GM13976 (cell line): ENCODE measurements around the gene MAP2K4.
A peak's percentile ranks its signal among the peaks of the same experiment; 100 is the strongest.
"Not testable (repeated sequence)": the region's sequence is repeated elsewhere in the genome, so short reads cannot be mapped to it uniquely, and the experiment has no call there.

Source experiments
- DNase-seq: peaks from one replicate; pipeline ENCODE4 v3.0.0; 2012; ENCODE audit warnings: low spot score
- CTCF ChIP-seq: IDR thresholded peaks from 2 replicates; pipeline ENCODE4 v1.5.1; 2012; ENCODE audit warnings: borderline replicate concordance, mild to moderate bottlenecking; ENCODE audit not compliant: insufficient read depth; ENCODE audit errors: extremely low read depth, missing control alignments, control extremely low read depth
- in situ Hi-C: fragments of 300-500 bp; cut with MboI; formaldehyde crosslinking; loops from one replicate; pipeline ENCODE4 v1.12.0; 2022; ENCODE audit warnings: low sequenced_read_pairs, mixed read lengths, inconsistent platforms; ENCODE audit not compliant: unreplicated experiment

MAP2K4 gene

DNA sequence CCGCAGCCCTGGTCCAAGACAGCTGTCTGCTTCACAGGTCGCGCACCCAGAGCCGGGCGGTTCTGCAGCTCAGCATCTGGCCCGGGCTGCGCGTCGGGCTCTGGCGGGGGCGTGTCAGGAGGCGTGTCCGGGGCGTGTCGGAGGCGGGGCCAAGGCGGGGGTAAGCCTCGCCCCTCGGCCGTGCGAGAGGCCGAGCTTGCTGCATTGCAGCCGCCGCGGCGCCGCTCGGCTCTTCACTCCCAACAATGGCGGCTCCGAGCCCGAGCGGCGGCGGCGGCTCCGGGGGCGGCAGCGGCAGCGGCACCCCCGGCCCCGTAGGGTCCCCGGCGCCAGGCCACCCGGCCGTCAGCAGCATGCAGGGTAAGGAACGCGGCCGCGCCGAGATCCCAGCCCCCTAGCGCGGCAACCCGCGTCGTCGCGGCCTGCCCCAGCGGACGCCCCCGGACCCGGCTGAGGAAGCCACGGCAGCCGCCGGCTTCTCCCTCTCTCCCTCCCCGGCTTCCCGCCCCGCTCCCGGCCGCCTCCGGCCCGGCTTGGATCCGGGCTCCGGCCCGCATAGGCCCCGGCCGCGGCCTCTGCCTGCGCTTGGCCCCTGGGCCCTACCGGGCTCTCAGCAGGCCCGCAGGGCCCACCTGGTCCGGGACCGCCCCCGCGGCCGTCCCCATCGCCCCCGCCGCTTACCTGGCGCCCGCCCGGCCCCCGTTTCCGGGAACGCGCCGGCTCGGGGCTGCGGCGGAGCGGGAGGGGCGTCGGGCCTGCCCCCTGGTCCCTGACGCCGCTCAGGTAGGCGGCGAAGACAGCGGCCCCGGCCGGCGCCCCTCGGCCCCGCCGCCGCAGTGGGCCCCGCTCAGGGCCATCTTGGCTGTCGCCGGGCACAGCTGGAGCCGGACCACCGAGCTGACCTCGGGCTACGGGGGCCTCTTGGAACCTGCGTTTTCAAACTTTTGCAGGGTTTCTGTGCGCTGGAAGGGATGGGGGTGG is at the start of gene MAP2K4:
MAP2K4 (plus strand) TSS at position 236 of the 981 bp plus-strand sequence; CDS start at position 246, 10 bp downstream.
- peak; percentile 97 for DNase-seq
- in situ Hi-C loops = no loop called here
- no peak for TF ChIP-seq CTCF

GRCh38 chr17:11972741-11973140 is 47.9 kb upstream of the MAP2K4 start:
- in situ Hi-C loops, DNase-seq: not testable (repeated sequence)

GRCh38 chr17:11979795-11980194 is 40.9 kb upstream of the MAP2K4 start:
- no peak for DNase-seq
- in situ Hi-C loops = loop anchor here (25.0 kb wide), 2 partner anchors 1033 to 1117 kb away; partner anchors contain the start of gene ELAC2

DNA sequence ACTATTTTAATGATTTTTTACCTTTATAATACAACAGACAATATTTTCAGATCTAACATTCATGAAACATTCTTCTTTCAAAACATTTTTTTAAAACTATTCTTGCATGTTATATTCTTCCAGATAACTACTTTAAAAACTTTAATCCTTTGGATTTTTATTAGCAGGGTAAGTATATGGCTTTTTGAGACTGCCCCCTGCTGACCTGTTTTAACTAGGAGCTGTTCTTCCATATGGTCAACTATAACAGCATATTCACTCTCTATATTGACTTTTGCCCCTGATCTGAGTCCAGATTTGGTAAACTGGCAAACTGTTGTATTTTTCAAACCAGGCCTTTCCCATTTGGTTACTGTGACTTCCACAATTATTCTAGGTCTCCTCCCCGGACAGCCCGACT is 39.9 kb upstream of the MAP2K4 start:
- in situ Hi-C loops = loop anchor here (25.0 kb wide), 2 partner anchors 1031 to 1119 kb away; partner anchors contain the start of gene ELAC2
- no peak for DNase-seq
- no peak for TF ChIP-seq CTCF

More at GRCh38 chr17:11979795-11980194, 40.9 kb upstream of the MAP2K4 start:
- no peak for TF ChIP-seq CTCF

DNA sequence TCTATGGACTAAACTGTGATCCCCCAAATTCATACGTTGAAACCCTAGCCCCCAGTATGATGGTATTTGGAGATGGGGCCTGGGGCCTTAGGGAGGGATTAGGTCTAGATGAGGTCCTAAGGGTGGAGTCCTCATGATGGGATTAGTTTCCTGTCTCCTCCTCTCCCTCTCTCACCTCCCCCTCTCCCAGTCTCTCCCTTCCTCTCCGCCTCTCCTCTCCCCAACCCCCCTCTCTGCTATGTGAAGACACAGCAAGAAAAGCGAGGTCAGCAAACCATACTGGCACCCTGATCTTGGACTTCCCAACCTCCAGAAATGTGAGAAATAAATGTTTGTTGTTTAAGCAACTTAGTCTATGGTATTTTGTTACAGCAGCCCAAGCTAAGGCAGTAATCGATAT is 38.8 kb upstream of the MAP2K4 start:
- DNase-seq = no peak
- in situ Hi-C loops = loop anchor here (25.0 kb wide), 2 partner anchors 1030 to 1120 kb away; partner anchors contain the start of gene ELAC2
- no peak for TF ChIP-seq CTCF

- in situ Hi-C loops = loop anchor here (25.0 kb wide), 2 partner anchors 1026 to 1124 kb away; partner anchors contain the start of gene ELAC2
- no peak for TF ChIP-seq CTCF
- DNase-seq = no peak
Measured at GRCh38 chr17:11986179-11986941, 34.3 kb upstream of the MAP2K4 start.
